H9 (cell line): ENCODE results near the gene RPL27. TPM values are rescaled to one million over a fixed set of nuclear protein-coding genes. Genes with fewer than 3 reads are reported as not detected.

ENCODE experiments used
- DNase-seq: peaks from one replicate; pipeline ENCODE4 v3.0.0-alpha.2; 2017
- H2AFZ ChIP-seq: one replicate; pipeline ENCODE4 v1.6.1; 2013; ENCODE audit warnings: mild to moderate bottlenecking, low read length, control low read depth, moderate library complexity
- H2AK5ac ChIP-seq: 2 replicates; pipeline ENCODE4 v1.6.1; 2013; ENCODE audit warnings: low read length, control low read depth, mixed read lengths; ENCODE audit not compliant: insufficient read length
- H2BK120ac ChIP-seq: one replicate; pipeline ENCODE4 v1.6.1; 2013; ENCODE audit warnings: low read depth, mild to moderate bottlenecking, low read length, control low read depth, inconsistent platforms; ENCODE audit not compliant: poor library complexity, severe bottlenecking
- H2BK12ac ChIP-seq: 2 replicates; pipeline ENCODE4 v1.6.1; 2013; ENCODE audit warnings: low read length, control low read depth, mixed read lengths, low read depth; ENCODE audit not compliant: insufficient read length
- H2BK15ac ChIP-seq: 2 replicates; pipeline ENCODE4 v1.6.1; 2013; ENCODE audit warnings: low read depth, low read length, control low read depth
- H2BK20ac ChIP-seq: one replicate; pipeline ENCODE4 v1.6.1; 2013; ENCODE audit warnings: low read depth, mild to moderate bottlenecking, low read length, control low read depth, inconsistent platforms; ENCODE audit not compliant: poor library complexity, severe bottlenecking
- H2BK5ac ChIP-seq: 2 replicates; pipeline ENCODE4 v1.6.1; 2013; ENCODE audit warnings: low read length, control low read depth, mixed read lengths; ENCODE audit not compliant: insufficient read length
- H3K14ac ChIP-seq: 2 replicates; pipeline ENCODE4 v1.6.1; 2013; ENCODE audit warnings: low read length, control low read depth; ENCODE audit not compliant: insufficient read depth
- H3K18ac ChIP-seq: 2 replicates; pipeline ENCODE4 v1.6.1; 2013; ENCODE audit warnings: low read depth, mild to moderate bottlenecking, mixed read lengths, low read length, control low read depth; ENCODE audit not compliant: insufficient read length
- H3K23ac ChIP-seq: 2 replicates; pipeline ENCODE4 v1.6.1; 2013; ENCODE audit warnings: low read length, control low read depth, mixed read lengths, low read depth; ENCODE audit not compliant: insufficient read length
- H3K23me2 ChIP-seq: 2 replicates; pipeline ENCODE4 v1.6.1; 2013; ENCODE audit warnings: low read depth, mild to moderate bottlenecking, mixed read lengths, low read length, control low read depth; ENCODE audit not compliant: insufficient read length, poor library complexity, severe bottlenecking
- H3K27ac ChIP-seq: 2 replicates; pipeline ENCODE4 v1.5.1; 2013; ENCODE audit warnings: low read length, control low read depth, mixed read lengths, low read depth; ENCODE audit not compliant: insufficient read length
- H3K27me3 ChIP-seq: 2 replicates; pipeline ENCODE4 v1.6.1; 2013; ENCODE audit warnings: low read length, control low read depth, inconsistent platforms; ENCODE audit not compliant: insufficient read depth
- H3K4ac ChIP-seq: 2 replicates; pipeline ENCODE4 v1.6.1; 2013; ENCODE audit warnings: low read depth, mild to moderate bottlenecking, control low read depth, inconsistent platforms, low read length, moderate library complexity
- H3K4me1 ChIP-seq: 2 replicates; pipeline ENCODE4 v1.6.1; 2013; ENCODE audit warnings: low read length, control low read depth, inconsistent platforms; ENCODE audit not compliant: insufficient read depth
- H3K4me2 ChIP-seq: 2 replicates; pipeline ENCODE4 v1.6.1; 2013; ENCODE audit warnings: low read length, control low read depth, mixed read lengths; ENCODE audit not compliant: insufficient read length, insufficient read depth
- H3K56ac ChIP-seq: 2 replicates; pipeline ENCODE4 v1.6.1; 2013; ENCODE audit warnings: low read depth, mild to moderate bottlenecking, mixed read lengths, low read length, control low read depth; ENCODE audit not compliant: insufficient read length
- H3K79me1 ChIP-seq: 2 replicates; pipeline ENCODE4 v1.6.1; 2013; ENCODE audit warnings: low read depth, mild to moderate bottlenecking, moderate library complexity, low read length, control low read depth, inconsistent platforms; ENCODE audit not compliant: insufficient read depth, poor library complexity, severe bottlenecking
- H3K79me2 ChIP-seq: 2 replicates; pipeline ENCODE4 v1.6.1; 2013; ENCODE audit warnings: low read length, control low read depth, inconsistent platforms; ENCODE audit not compliant: insufficient read depth
- H3K9ac ChIP-seq: 2 replicates; pipeline ENCODE4 v1.6.1; 2013; ENCODE audit warnings: low read length, control low read depth, mixed read lengths; ENCODE audit not compliant: insufficient read length; ENCODE audit errors: extremely low read depth
- H3K9me3 ChIP-seq: one replicate; pipeline ENCODE4 v1.6.1; 2013; ENCODE audit warnings: low read depth, low read length, inconsistent platforms; ENCODE audit not compliant: control insufficient read depth
- H3T11ph ChIP-seq: one replicate; pipeline ENCODE4 v1.6.1; 2013; ENCODE audit warnings: mild to moderate bottlenecking, low read length, control low read depth, inconsistent platforms
- H4K20me1 ChIP-seq: one replicate; pipeline ENCODE4 v1.6.1; 2013; ENCODE audit not compliant: control insufficient read depth, insufficient read length, insufficient read depth
- H4K5ac ChIP-seq: 2 replicates; pipeline ENCODE4 v1.6.1; 2013; ENCODE audit warnings: low read depth, mild to moderate bottlenecking, mixed read lengths, low read length, control low read depth; ENCODE audit not compliant: insufficient read length
- H4K8ac ChIP-seq: replicated peaks from 2 replicates; pipeline ENCODE4 v1.6.1; 2013; ENCODE audit warnings: low read length, control low read depth, mixed read lengths, low read depth; ENCODE audit not compliant: insufficient read length
- H4K91ac ChIP-seq: 2 replicates; pipeline ENCODE4 v1.6.1; 2013; ENCODE audit warnings: low read depth, mild to moderate bottlenecking, moderate library complexity, mixed read lengths, low read length, control low read depth; ENCODE audit not compliant: insufficient read length
- H3K27ac Mint-ChIP-seq, 3 experiments: 2 replicates in 2 of 3; 3 replicates in 1 of 3; pipeline ENCODE4 v1.8.0; 2020 to 2021; ENCODE audit warnings: mixed read lengths in 3 of 3, mild to moderate bottlenecking in 1 of 3, moderate library complexity in 1 of 3
- H3K27me3 Mint-ChIP-seq: 2 replicates; pipeline ENCODE4 v1.8.0; 2021; ENCODE audit warnings: low read depth, mild to moderate bottlenecking, moderate library complexity, mixed read lengths
- H3K36me3 Mint-ChIP-seq, 3 experiments: 2 replicates in 2 of 3; 3 replicates in 1 of 3; pipeline ENCODE4 v1.8.0; 2020 to 2021; ENCODE audit warnings: low read depth in 3 of 3, mixed read lengths in 3 of 3; ENCODE audit not compliant: insufficient read depth in 1 of 3
- H3K4me1 Mint-ChIP-seq, 2 experiments: 2 replicates each; pipeline ENCODE4 v1.8.0; 2020; ENCODE audit warnings: mixed read lengths in 2 of 2
- H3K4me3 Mint-ChIP-seq, 2 experiments: 2 replicates in 1 of 2; 3 replicates in 1 of 2; pipeline ENCODE4 v1.8.0; 2020 to 2021; ENCODE audit warnings: mild to moderate bottlenecking in 2 of 2, mixed read lengths in 2 of 2, moderate library complexity in 1 of 2
- H3K9me3 Mint-ChIP-seq, 2 experiments: 2 replicates in 1 of 2; 3 replicates in 1 of 2; pipeline ENCODE4 v1.8.0; 2020; ENCODE audit warnings: mild to moderate bottlenecking in 2 of 2, mixed read lengths in 2 of 2, moderate library complexity in 1 of 2
- CTCF ChIP-seq: fragments of 200-600 bp; sonication (generic); conservative IDR thresholded peaks from 3 replicates; pipeline ENCODE4 v1.8.0; 2021; ENCODE audit warnings: antibody characterized with exemption, mild to moderate bottlenecking
- WGBS: extraction: QIAGEN DNeasy Blood & Tissue Kit; methylation state at CpG from one replicate; pipeline ENCODE4 v1.1.7; 2013; ENCODE audit warnings: missing lambda C conversion rate, low lambda C conversion rate, mixed read lengths; ENCODE audit not compliant: insufficient read length; ENCODE audit errors: extremely low coverage; 5-methylcytosine and 5-hydroxymethylcytosine counted together
- total RNA-seq: library from RNA; stranded (reverse); gene quantifications from 2 replicates; pipeline ENCODE4 v1.2.1, GENCODE V29; 2021

Gene RPL27
- total RNA-seq, 1 experiment from 2014 or later, result 1,514 TPM

- Histone ChIP-seq H3K27ac (no peak overlapping the region), H4K91ac (no peak overlapping the region), H2AK5ac (no peak overlapping the region), H3K4me1 (no peaks in the 10 kb centered on the region), H2AFZ (no peak overlapping the region), H4K20me1 (no peaks in the 10 kb centered on the region), H3K79me2 (no peaks in the 10 kb centered on the region), H3K4ac (no peak overlapping the region), H3K23ac (no peak overlapping the region), H2BK12ac (no peak overlapping the region), H3K4me2 (no peak overlapping the region), H3K18ac (no peak overlapping the region), H2BK120ac (no peak overlapping the region), H2BK5ac (no peak overlapping the region), H4K8ac (no peak overlapping the region), H3K56ac (no peak overlapping the region), H3K14ac (no peak overlapping the region), H3T11ph (no peak overlapping the region), H2BK20ac (no peak overlapping the region), H3K79me1 (no peaks in the 10 kb centered on the region), H3K27me3 (no peaks in the 10 kb centered on the region), H3K9ac (no peak overlapping the region), H3K23me2 (no peaks in the 10 kb centered on the region), H4K5ac (no peak overlapping the region), H3K9me3 (no peaks in the 10 kb centered on the region), H2BK15ac (no peak overlapping the region)
- no peaks in the 10 kb centered on the region for H3K27me3 Mint-ChIP-seq
- DNase-seq, result no peak
- no peaks in the 10 kb centered on the region for H3K9me3 Mint-ChIP-seq
- peaks cover 27 to 55% (median 49%) of the 10 kb centered on the region in 3 experiments; a peak in 6 of 7 replicates for H3K36me3 Mint-ChIP-seq
- H3K4me1 Mint-ChIP-seq, result no peaks in the 10 kb centered on the region
- no peak for TF ChIP-seq CTCF
- H3K27ac Mint-ChIP-seq, result no peak overlapping the region
- no CpG with 5 or more reads among the region's 13 CpGs for WGBS
- no peak overlapping the region for H3K4me3 Mint-ChIP-seq
These were observed 48.0 kb upstream of the RPL27 start for GRCh38 chr17:42950044-42950783.
